HG03196 (cell line): ENCODE results near the gene ERF.

Experiments used
- ATAC-seq: cut with Tn5 transposase; IDR thresholded peaks from one replicate; pipeline ENCODE4 v1.9.1; 2021; ENCODE audit not compliant: unreplicated experiment

Gene ERF

GRCh38 chr19:42254850-42255765, at the start of gene ERF:
TSS of gene ERF (minus strand) at chr19:42255128. CDS start at chr19:42254999, 129 bp downstream.
- ATAC-seq = peak; percentile 70

GRCh38 chr19:42303876-42304275, 48.9 kb upstream of the ERF start:
- ATAC-seq = no peak

- no peak for ATAC-seq
Observed at GRCh38 chr19:42303101-42303464, 48.2 kb upstream of the ERF start.

GRCh38 chr19:42301646-42302203, 46.8 kb upstream of the ERF start, which contains the start of gene PRR19:
TSS of gene PRR19 (plus strand) at chr19:42302132. CDS start at chr19:42309585, 7,453 bp downstream.
- no peak for ATAC-seq

DNA sequence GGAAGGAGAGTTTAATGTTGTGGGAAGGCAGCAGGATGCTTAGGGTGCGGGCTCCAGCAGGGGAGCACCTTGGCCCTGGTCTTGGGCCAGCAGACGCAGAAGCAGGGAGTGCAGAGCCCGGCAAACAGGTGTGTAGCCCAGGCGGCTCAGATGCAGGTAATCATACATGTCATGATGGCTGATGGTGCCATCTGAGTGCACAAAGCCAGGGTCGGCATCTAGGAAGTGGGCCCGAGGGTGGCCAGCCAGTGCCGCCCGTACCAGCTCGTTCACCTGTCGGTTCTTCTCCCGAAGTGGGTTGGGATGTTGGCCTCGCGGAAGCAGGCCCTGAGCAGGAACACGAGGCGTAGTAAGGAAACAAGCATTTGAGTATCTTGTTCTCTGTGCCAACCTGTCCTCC, 42.1 kb upstream of the ERF start:
- ATAC-seq = no peak

- ATAC-seq = no peak
Observed at GRCh38 chr19:42295831-42296525, 41.0 kb upstream of the ERF start.

DNA sequence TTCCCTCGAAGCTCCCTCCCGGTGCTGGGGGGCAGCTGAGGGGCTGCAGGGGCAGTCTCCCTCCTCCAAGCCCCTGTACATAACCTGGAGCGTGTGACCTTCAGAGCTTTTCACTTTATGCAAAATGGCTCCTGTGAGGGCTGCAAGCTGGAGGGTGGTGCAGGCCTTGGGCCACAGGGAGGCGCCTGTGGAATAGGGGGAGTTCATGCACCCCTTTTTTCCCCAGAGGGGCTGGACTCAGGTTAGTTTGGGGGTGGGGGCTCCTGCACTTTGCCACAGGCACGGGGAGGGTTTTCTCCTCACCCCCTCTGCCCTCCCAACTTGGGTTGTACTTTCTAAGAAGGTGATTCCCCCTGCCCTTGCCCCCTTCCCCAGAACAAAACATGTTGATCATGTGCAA, 40.4 kb upstream of the ERF start:
- no peak for ATAC-seq

DNA sequence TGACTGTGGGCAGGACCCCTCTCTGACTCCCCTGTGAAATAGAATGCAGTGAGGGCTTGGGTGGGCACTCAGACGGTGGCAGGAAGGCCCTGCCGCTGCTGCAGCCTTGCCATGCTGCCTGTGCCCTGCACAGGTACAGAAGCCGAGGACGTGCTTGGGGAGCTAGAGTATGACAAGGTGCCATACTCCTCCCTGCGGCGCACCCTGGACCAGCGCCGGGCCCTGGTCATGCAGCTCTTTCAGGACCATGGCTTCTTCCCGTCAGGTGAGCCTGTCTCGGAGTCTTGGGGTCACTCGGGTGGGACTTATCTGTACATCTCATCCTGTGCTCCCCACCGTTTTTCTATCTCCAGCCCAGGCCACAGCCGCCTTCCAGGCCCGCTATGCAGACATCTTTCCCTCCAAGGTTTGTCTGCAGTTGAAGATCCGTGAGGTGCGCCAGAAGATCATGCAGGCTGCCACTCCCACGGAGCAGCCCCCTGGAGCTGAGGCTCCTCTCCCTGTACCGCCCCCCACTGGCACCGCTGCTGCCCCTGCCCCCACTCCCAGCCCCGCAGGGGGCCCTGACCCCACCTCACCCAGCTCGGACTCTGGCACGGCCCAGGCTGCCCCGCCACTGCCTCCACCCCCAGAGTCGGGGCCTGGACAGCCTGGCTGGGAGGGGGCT, 39.7 kb upstream of the ERF start:
- no peak for ATAC-seq

DNA sequence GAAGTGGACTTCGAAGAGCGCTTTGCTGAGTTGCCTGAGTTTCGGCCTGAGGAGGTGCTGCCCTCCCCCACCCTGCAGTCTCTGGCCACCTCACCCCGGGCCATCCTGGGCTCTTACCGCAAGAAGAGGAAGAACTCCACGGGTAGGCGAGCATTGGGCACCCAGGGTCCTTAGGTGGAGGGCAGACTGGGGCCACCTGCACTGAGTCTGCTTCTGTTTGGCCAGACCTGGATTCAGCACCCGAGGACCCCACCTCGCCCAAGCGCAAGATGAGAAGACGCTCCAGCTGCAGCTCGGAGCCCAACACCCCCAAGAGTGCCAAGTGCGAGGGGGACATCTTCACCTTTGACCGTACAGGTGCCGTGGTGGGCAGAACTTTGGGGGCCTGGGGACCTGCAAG, 39.0 kb upstream of the ERF start:
- ATAC-seq = no peak

DNA sequence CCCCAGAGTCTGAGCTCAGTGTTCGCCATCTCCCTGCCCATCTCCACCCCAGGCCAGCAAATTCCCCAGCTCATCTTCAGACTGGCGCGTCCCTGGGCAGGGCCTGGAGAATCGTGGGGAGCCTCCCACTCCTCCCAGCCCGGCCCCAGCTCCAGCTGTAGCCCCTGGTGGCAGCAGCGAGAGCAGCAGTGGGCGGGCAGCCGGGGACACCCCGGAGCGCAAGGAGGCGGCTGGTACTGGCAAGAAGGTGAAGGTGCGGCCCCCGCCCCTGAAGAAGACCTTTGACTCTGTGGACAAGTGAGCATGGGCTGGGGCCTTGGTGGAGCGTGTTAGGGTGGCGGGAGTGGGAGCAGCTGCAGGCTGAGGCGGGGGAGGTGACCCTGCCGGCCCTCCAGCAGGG, 38.6 kb upstream of the ERF start:
- no peak for ATAC-seq

GRCh38 chr19:42292963-42293362, 38.0 kb upstream of the ERF start:
- ATAC-seq = no peak

GRCh38 chr19:42292042-42292960, 37.4 kb upstream of the ERF start:
- no peak for ATAC-seq

DNA sequence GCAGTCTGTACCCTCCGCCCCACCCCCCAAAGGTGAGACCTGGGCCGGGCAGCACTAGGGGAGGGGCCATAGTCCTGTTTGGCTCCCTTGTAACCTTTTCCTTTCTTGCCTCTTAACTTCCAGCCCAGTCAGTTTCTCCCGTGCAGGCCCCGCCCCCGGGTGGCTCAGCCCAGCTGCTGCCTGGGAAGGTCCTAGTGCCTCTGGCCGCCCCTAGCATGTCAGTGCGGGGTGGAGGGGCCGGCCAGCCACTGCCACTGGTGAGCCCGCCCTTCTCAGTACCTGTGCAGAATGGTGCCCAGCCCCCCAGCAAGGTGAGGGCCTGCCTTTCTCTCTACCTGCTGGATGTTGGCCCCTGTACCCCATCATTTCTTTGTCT, 36.5 kb upstream of the ERF start:
- no peak for ATAC-seq

- ATAC-seq = no peak
Observed at GRCh38 chr19:42290523-42291434, 35.9 kb upstream of the ERF start.

- ATAC-seq = no peak
Observed at GRCh38 chr19:42290136-42290522, 35.2 kb upstream of the ERF start.

GRCh38 chr19:42289556-42290041, 34.7 kb upstream of the ERF start:
- ATAC-seq = no peak

- ATAC-seq = no peak
Observed at GRCh38 chr19:42288881-42289555, 34.1 kb upstream of the ERF start.

DNA sequence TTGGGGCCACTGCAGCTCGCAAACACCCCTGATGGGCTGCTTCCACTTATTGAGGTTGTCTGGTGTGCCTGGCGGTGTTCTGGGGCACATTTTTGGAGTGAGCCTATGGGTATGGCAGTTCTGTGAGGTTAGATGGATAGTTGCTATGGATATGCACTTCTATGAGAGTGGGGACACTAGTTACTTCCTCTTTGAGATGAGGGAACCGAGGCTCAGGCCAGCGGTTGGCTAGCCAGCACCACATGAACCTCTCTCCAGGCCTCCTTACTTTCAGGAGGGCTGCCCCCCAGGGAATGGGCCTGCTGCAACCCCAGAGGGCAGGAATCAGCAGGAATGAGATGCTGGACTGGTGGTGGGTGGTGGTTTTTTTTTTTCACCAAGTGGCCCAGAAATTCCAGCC, 33.5 kb upstream of the ERF start:
- ATAC-seq = no peak

GRCh38 chr19:42287827-42288107, 32.8 kb upstream of the ERF start:
- no peak for ATAC-seq
